ENCODE measurements around the gene RNF166.

The RNF166 gene

DNA sequence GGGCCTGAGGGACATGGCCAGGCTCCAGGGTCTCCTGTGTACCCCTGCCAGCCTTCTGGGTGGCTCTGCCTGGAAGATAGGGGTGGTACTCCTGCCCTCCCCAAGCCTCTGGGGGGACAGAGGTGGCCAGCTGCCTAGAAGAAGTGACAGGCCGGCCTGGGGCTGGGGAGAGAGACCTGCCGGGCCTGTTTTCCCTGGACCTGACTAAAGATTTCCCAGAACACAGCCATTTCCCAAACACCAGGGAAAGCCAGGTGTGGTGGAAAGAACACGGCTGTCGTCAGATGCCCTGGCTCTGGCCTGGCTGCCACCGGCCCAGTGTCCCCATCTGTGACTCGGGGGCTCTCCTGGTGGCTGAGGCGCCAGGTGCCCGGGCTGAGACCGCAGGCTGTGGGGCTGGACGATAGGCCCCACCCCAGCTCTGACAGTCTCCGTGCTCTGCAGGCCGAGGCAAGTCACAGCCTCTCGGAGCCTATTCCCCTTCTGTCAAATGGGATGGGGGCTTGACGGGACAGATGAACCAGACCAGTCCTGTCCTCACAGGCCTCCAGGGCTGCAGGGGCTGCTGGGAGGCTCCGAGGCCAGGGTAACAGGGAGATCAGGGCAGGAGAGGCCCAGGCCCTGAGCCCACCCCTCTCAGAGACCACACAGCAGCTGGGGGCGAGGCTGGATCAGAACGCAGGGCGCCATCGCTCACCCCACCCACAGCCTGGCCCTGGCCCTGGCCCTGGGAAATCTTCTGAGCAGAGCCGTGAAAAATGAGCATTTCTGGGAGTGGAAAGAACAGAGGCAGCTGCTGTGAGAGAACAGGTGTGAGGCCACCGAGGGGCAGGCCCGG lies 33.1 kb upstream of the RNF166 start:
- DNase-seq, result no peak

DNA sequence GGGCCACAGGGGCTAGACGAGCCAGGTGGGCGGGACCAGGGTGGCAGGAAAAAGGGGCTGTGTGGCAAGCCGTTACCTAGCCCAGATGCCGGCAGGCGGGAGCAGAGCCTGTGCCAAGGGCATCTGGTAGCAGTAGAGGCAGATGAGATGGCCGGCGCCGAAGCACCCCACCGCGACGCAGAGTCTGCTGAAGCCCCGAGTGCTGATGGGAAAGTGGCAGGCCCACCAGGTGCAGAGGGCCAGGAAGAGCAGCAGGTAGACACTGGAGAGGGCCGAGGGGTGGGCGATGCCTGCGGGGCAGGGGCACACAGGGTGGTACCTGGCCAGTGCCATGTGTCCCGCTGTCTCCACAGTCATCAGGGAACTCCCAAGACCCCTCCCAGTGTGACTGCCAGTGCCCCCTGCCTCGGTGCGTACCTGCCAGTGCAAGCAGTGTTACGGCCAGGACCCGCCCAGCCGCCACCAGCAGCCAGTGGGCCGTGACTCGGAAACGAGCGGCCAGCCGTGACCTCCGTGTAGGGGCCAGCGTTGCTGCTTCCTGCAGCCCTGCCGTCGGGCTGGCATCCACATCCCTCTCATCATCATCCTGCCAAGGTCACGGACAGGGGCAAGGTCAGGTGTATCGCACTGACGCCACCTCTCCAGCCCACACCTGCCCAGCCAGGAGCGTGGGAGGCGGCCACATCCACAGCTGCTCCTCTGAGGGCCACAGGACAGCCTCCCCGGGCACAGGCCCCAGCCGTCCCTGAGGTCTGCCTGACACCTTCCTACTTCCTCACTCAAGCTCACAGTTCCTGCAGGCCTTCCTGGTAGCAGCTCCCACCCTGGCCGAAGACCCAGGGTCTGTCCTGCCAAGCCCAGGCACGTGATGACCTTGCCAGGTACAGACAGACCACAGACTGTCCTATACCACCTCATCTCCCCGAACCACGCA lies 32.2 kb upstream of the RNF166 start:
- no peak for DNase-seq

DNA sequence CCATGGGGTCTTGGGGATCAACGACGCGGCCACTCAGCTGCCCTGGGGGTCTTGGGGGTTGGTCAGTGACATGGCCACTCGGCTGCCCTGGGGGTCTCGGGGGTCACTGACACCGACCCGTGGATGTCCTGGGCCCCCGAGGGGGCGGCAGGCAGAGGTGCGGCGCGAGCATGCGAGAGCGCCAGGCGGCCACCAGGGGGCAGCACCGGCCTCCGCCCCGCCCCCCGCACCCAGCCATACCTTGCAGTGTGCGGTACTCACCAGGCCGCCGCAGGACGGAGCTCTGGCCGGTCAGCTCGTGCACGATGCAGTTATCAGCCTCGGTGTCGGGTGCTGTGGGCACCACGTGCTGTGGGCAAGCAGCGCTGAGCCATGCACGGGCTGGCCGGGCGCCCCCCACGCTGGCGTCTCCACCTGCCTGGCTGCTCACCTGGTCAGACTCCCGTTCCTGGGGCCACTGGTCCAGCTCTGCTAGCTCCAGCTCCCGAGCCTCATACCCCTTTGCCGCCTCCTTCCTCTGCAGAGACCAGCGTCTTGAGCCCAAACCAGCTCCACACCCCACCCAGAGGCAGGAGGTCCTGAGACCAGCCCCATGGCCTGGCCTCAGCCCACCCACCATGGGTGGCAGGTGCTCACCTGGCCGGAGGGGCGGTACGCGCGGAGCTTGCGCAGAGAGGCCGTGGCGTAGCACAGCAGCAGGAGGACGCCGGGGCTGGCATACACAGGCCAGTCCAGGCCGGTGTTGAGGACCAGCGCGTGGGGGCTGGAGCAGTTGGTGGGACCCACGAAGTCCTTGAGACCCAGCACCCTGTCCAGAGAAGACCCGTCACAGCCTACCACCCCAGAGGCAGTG lies 31.3 kb upstream of the RNF166 start:
- peak; percentile 81 for DNase-seq

DNA sequence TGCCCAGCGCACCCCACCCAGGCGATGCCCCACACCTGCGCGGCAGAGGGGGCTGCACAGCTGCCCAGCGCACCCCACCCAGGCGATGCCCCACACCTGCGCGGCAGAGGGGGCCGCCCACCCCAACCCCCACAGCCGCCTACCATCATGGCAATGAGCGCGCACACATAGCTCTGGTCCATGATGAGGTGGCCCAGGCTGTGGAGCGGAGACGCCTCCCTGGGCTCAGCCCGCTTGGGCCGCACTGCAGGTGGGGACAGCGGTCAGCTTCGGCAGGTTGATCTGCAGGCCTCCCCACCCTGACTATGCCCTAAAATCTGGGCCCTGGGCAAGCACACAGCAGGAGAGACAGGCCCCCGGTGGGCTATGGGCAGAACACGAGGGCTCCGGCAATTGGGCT lies 30.3 kb upstream of the RNF166 start:
- DNase-seq, result no peak

DNA sequence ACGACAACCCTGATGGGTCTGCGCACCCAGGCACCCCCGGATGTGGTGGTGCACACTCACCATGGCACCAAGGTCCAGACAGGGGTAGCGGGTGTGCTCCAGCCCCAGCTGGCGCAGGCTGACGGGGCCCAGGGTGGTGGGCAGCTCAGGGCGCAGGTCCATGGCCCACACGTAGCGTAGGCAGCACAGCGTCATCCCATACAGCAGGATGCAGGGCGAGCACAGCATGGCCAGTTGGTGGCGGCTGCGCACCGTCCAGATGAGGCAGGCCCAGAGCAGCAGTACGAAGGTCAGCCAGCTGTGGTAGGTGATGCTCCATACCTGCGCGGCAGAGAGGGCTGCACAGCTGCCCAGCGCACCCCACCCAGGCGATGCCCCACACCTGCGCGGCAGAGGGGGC lies 29.9 kb upstream of the RNF166 start:
- DNase-seq, result peak; percentile 4

DNA sequence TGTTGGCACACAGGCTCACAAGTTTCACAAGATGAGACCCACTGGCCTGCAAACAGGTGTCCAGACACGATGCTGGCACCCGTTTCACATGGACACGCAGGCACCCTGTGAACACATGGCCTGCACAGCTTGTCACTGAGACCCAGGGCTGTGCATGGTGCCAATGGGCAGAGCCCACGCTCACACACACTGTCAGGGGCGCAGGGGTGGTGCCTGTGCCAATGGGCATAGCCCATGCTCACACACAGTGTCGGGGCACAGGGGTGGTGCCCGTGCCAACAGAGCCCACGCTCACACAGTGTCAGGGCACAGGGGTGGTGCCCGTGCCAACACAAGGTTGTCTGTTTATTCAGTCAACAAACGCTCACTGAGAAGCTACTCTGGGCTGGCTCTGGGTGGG lies 29.4 kb upstream of the RNF166 start:
- no peak for DNase-seq

DNA sequence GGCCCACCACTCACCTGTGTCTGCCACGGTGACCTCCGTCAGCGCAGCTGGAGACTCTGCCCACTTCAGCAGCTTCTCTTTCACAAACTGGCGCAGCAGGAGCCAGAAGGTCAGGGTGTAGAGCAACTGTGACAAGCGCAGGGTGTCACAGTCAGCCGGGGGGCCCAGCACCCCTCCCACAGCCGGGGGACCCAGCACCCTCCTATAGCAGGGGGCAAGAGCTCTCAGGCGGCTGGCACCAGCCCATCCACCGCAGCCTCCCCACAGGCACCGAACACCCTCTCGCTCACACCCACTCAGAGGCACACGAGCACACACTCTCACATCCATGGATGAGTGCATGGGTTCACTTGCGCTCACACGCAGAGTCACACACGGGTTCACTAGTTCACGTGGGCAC lies 28.9 kb upstream of the RNF166 start:
- DNase-seq, result no peak

DNA sequence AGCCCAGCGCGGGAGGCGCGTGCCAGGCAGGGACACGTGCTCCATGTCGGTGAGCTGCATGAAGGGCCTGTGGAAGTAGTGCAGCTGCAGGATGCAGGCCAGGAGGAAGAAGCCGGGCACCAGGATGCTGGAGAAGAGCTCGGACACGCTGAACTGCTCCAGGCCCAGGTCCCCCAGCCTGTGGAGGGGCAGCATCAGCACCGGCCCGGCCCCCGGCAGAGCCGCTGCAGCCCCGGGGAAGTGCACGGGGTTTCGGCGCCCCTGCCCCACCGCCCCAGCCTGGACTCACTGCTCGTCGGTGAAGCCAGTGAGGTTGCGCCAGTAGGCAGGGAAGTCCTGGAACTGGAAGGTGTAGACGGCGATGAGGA lies 28.1 kb upstream of the RNF166 start:
- no peak for DNase-seq

DNA sequence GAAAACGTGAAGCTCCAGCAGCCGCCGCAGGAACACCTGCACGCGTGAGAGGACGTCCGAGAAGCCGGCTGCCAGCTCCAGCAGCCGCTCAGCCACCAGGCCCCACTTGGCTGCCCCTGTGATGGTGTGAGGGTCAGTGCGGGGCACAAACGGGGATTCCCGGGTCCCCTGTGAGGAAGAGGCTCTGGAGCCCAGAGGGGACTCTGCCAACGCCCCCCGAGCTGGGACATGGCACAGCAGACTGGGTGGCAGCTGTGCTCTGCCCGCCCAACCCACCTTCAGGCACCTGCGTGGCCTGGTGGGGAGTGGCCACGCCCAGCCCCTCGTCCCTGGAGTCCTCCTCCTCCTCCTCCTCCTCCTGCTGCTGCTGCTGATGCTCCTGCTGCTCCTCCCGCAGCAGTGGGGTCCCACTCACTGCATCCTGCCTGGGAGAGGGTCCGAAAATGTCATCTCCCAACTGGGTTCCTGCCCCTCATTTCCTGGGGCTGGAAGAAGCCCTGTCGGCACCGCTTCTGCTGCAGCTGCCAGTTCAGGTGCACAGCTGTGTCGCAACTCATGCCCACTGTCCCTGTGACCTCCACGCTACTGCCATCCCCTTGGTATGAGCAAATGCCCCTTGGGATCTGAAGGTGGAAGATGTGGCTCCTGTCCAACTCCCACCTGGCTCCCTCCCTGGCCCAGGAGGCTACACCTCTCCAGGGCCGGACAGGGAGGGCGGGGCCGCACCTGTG lies 27.6 kb upstream of the RNF166 start:
- DNase-seq, result peak; percentile 33

DNA sequence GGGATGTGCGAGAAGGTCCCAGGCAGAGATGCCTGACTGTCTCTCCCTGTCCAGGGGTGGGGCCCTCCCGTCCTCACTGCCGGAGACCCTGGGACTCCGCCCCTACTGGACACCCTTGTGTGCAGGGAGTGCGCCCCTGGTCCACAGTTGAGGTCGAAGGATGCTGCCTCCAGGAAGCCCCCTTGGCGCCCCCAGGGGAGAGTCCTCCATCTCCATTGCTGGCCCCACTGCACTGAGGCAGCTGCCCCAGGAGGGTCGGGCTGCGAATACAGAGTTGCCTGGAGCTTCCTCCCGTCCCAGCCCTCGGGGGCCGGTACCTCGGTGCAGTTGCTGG lies 26.7 kb upstream of the RNF166 start:
- peak; percentile 1 for DNase-seq

DNA sequence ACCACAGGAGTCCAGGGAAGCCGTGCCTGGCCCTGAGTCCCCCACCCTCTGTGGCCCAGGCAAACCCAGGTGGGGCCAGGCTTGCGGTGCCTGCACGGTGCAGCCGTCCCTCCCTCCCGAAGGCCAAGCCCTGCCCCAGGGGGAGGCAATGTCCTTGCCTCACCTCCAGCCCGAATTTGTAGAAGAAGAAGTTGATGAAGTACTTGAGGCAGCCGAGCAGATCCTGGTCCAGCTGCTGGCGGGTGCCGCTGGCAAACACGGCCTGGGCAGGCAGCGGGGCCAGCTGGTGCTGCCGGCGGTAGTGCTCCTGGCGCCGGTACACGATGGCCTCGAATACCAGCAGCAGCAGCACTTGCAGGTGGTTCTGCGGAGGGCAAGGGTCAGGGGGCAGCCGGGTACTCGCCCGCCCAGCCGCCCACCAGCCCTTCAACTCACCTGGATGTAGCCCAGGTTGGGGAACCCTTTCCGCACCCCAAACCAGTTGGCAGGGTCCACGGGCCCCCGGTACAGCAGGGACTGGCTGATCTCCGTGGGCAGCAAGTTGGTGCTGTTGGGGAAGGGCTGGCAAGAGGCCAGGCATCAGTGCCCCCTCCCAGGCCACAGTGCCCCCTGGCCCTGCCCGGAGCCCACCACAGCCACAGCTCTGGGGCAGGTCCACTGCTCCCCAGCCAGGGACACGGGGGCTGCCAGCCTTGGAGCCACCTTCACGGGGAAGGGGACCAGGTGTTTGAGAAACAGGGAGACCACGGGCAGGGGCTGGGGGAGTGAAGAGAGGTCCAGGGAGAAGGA lies 26.2 kb upstream of the RNF166 start:
- DNase-seq, result peak; percentile 20

DNA sequence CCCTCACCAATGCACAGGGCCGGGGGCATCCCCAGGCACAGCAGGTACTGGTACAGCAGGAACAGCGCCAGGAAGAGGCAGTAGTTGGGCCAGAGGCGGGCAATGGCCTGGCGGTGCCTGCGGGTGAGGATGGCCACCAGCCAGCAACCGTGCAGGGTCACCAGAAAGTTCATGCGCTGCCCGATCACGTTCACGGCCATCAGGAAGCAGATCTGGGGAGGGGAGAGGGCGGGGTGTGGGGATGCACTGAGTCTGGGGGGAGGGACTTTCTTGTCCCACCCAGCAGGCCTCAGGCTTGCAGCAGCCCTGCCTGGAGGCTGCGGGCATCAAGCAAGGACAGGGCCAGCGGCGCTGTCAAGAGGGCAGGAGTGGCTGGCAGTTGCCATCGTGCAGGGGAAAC lies 25.5 kb upstream of the RNF166 start:
- peak; percentile 61 for DNase-seq

DNA sequence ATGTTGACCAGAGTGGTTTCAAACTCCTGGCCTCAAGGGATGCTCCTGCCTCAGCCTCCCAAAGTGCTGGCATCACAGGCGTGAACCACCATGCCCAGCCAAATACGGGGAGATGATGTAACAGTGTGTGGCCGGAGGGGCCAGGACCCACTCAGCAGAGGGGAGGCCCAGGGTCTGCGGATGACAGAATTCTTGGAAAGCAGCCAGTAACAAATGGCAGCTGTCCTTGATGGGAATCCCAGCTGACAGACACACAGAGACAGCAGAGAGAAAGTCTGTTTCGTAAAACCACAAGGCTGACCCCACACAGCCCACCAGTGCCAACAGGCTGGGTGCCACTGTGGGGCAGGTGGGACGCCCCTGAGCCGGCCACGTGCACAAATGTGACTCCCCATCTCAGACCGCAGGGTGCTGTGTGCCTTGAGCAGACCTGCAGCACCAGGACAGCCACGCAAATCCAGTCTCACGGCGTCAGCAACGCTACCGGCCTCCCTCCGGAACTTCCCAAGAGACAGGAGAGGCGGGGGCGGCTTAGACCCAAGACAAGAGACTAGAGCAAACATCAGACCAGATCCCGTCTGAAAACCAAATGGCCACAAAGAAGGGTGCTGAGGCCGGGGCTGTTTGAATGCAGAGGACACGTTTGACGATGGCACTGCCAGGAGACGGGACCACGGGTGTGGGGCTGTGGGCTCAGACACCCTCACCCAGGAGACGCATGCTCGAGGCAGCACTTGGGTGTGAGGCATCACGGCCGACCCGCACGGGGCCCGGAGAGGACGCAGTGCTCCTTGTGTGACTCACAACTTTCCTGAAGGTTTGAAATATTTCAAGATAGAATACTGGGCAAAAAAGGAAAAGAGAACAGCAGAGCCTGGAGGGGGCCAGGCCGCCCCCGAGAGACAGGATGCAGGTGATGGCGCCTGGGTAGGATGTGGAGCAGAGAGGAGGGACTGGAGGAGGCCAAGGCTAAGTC lies 24.7 kb upstream of the RNF166 start:
- DNase-seq, result peak; percentile 39

DNA sequence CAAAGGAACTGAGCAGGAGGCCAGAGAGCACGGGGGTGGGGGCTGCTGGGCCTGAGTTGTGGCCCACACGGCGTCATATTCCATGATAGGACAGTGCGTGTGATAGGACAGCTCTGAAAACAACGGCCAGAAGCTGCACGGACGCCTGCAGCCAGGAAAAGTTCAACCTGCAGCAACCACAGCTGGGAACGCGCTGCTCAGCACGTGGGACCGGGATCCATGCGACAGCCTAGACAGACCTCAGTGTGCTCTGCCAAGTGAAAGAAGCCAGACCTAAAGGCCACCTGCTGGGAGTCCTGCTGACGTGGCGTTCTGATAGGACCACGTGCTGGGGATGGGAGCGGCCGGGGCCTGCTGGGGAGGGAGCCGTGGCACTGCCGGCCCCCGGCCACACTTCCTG lies 21.7 kb upstream of the RNF166 start:
- DNase-seq, result peak; percentile 79

DNA sequence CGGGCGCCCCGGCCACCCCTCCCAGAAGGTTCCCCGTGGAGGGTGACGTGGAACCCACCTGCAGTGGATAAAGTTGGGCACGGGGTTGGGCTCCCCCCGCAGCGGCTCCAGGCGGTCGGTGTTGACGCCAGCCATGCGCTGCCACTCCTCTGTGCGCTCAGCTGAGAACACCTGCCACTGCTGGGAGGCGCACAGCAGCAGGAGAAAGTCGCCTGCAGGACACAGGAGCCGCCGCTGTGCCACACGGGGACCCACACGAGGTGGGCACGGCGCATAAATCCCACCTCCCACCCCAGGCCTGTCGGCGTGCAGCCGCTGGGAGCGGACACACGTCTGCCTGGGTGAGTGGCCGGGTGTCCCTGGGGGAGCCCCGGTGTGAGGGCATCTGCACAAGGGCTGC lies 20.8 kb upstream of the RNF166 start:
- peak; percentile 46 for DNase-seq

DNA sequence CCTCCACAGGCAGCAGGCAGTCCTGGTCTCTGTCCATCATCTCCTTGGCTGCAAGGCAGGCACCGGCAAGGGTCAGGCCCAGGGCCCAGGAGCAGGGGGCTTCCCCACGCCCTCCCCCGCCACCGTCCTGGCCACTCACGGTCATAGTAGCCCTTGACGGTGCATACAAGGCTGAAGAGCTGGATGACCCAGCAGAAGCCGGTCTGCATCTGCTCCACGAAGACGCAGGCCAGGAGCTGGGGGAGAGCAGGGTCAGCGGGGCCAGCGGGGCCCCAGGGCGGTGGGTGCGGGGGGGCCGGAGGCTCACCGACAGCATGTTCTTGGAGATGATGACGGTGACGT lies 20.2 kb upstream of the RNF166 start:
- no peak for DNase-seq

DNA sequence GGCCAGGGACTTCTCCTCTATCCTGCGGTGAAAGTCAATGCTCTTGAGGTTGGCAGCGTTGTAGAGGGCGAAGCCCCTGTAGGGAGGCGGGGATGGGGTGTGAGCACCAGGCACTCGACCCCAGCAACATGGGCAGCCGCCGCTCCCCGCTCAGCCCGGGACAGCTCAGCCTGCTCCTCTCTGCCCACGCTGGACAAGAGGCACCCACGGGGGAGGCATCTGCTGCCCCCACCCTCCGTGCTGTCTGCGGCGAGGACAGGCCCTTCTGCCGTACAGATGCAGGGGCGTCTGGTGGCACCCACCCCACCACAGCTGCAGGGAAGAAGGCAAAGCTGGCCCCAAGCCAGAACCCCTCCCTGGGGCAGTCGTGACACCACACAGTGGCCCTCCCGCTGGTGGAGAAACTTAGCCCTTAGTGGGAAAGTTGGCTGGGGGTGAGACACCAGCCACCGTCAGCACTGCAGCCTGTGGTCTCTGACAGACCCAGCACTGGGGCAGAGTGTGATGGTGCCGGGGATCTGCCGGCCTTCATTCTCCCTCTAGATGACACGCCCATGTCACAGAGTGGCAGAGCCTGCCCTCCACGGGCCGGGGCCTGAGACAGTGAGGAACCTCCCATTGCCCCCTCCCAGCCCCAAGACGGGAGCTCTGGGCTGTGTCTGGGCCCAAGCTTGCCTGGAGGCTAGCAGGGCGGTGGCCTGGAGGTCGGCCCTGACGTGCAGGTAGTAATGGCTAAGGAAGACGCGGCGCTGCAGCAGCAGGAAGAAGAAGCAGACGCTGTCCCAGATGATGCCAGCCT lies 19.6 kb upstream of the RNF166 start:
- DNase-seq, result peak; percentile 33

DNA sequence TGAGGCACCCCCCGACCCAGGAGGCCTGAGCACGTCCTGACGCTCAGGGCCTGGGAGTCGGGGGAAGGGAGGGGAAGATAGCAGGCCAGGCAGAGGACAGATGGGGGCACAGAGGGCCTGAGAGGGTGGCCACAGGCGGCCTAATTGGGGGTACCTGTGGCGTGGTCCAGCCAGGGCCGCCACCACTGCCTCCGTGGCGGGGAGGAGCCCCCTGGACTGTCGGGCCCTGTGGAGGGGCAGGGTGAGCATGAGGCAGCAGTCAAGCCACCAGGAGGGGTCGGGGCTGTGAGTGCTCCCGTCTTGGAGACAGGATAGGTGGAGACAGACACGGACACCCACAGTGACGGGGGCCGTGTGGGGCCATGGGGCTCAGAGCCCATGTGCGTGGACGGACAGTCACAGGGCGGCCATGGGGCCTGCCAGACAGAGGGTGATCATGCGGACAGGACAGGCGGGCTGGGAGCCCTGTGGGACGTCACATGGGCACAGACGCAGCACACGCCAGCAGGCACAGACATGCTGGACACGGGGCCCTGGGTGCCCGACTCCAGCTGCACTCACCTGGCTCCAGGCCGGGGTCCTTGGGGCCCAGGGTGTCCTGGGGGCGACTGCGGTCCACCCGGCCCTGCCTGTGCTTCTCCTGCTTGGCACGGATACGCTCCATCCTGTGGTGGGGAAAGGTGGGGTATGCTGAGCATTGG lies 18.8 kb upstream of the RNF166 start:
- no peak for DNase-seq

DNA sequence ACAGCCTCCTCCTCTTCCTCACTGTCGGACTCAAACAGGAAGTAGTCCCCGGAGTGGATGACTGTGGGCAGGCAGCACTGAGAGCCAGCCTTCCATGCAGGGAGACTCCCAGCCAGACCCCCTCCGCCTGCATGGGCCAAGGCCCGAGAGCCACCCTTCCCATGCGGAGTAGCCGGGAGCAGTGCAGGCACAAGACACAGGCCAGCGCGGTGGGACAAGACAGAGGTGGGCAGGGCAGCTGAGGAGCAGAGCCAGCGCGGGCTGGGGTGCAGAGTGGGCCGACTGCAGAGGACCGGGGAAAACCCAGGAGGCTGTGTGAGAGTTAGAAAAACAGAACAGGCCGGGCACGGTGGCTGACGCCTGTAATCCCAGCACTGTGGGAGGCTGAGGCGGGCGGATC lies 17.7 kb upstream of the RNF166 start:
- no peak for DNase-seq

Data from NCI-H69 (cell line).